Mesothelial cell of epicardium (in vitro differentiated cells): Measurements from ENCODE around the gene ACADSB. TPM values are rescaled to one million over a fixed set of nuclear protein-coding genes. Genes with fewer than 3 reads are reported as not detected.

Source experiments
- DNase-seq, 2 experiments: peaks; one replicate each; pipeline ENCODE4 v3.0.0; 2021; ENCODE audit warnings: low spot score in 2 of 2; ENCODE audit not compliant: unreplicated experiment in 2 of 2
- H3K27ac Mint-ChIP-seq: 2 replicates; pipeline ENCODE4 v1.8.0; 2021; ENCODE audit warnings: mixed read lengths
- H3K27me3 Mint-ChIP-seq: 2 replicates; pipeline ENCODE4 v1.8.0; 2021; ENCODE audit warnings: low read depth, mixed read lengths
- H3K36me3 Mint-ChIP-seq: 2 replicates; pipeline ENCODE4 v1.8.0; 2021; ENCODE audit warnings: mixed read lengths
- H3K4me1 Mint-ChIP-seq: 2 replicates; pipeline ENCODE4 v1.8.0; 2021; ENCODE audit warnings: mixed read lengths
- H3K4me3 Mint-ChIP-seq: 2 replicates; pipeline ENCODE4 v1.8.0; 2021; ENCODE audit warnings: mild to moderate bottlenecking, moderate library complexity, mixed read lengths
- H3K9me3 Mint-ChIP-seq: 2 replicates; pipeline ENCODE4 v1.8.0; 2021; ENCODE audit warnings: mixed read lengths
- CTCF ChIP-seq: fragments of 200-600 bp; sonication (generic); IDR thresholded peaks from one replicate; pipeline ENCODE4 v1.5.0; 2021; ENCODE audit warnings: antibody characterized with exemption; ENCODE audit not compliant: unreplicated experiment
- total RNA-seq: library from RNA; stranded (reverse); gene quantifications from 3 replicates; pipeline ENCODE4 v1.2.1, GENCODE V29; 2021

The ACADSB gene
- total RNA-seq, 1 donor from 2014 or later, result 21.3 TPM

- H3K4me1 Mint-ChIP-seq, result no peaks in the 10 kb centered on the region
- no peaks in the 10 kb centered on the region for H3K36me3 Mint-ChIP-seq
- H3K4me3 Mint-ChIP-seq, result no peak overlapping the region
- TF ChIP-seq CTCF, result no peak
- no peak overlapping the region for H3K27ac Mint-ChIP-seq
- no peaks in the 10 kb centered on the region for H3K27me3 Mint-ChIP-seq
- no peaks in the 10 kb centered on the region for H3K9me3 Mint-ChIP-seq
- DNase-seq, result no peak
These were observed 11.3 kb downstream of the ACADSB start for GRCh38 chr10:123019941-123020703.

GRCh38 chr10:123021517-123021916 lies 12.7 kb downstream of the ACADSB start:
- Mint-ChIP-seq H3K27ac (no peak overlapping the region), H3K4me3 (no peak overlapping the region), H3K4me1 (no peaks in the 10 kb centered on the region), H3K36me3 (no peaks in the 10 kb centered on the region), H3K27me3 (no peaks in the 10 kb centered on the region), H3K9me3 (no peaks in the 10 kb centered on the region)
- no peak for TF ChIP-seq CTCF
- no peak for DNase-seq

GRCh38 chr10:123024540-123024939 lies 15.7 kb downstream of the ACADSB start:
- TF ChIP-seq CTCF, result no peak
- Mint-ChIP-seq H3K36me3 (no peaks in the 10 kb centered on the region), H3K9me3 (no peaks in the 10 kb centered on the region), H3K4me1 (no peaks in the 10 kb centered on the region), H3K27ac (no peak overlapping the region), H3K4me3 (no peak overlapping the region), H3K27me3 (no peaks in the 10 kb centered on the region)
- no peak for DNase-seq

GRCh38 chr10:123026302-123026701 lies 17.5 kb downstream of the ACADSB start:
- no peaks in the 10 kb centered on the region for H3K27me3 Mint-ChIP-seq
- H3K36me3 Mint-ChIP-seq, result no peaks in the 10 kb centered on the region
- no peak for TF ChIP-seq CTCF
- H3K27ac Mint-ChIP-seq, result no peak overlapping the region
- no peaks in the 10 kb centered on the region for H3K4me1 Mint-ChIP-seq
- H3K4me3 Mint-ChIP-seq, result no peak overlapping the region
- no peaks in the 10 kb centered on the region for H3K9me3 Mint-ChIP-seq
- DNase-seq, result no peak

GRCh38 chr10:123027861-123028260 lies 19.1 kb downstream of the ACADSB start:
- Mint-ChIP-seq H3K27me3 (no peaks in the 10 kb centered on the region), H3K9me3 (no peaks in the 10 kb centered on the region), H3K36me3 (peaks cover 1% of the 10 kb centered on the region), H3K27ac (no peak overlapping the region), H3K4me1 (no peaks in the 10 kb centered on the region), H3K4me3 (no peak overlapping the region)
- TF ChIP-seq CTCF, result no peak
- DNase-seq, result no peak
